HG02852 (cell line): ENCODE results near the gene HYAL3.
A peak's percentile ranks its signal among the peaks of the same experiment; 100 is the strongest.
"Not testable (repeated sequence)": the region's sequence is repeated elsewhere in the genome, so short reads cannot be mapped to it uniquely, and the experiment has no call there.

Experiments
- ATAC-seq: cut with Tn5 transposase; IDR thresholded peaks from one replicate; pipeline ENCODE4 v1.9.1; 2021; ENCODE audit warnings: mild to moderate bottlenecking, moderate library complexity; ENCODE audit not compliant: unreplicated experiment

HYAL3 gene

DNA sequence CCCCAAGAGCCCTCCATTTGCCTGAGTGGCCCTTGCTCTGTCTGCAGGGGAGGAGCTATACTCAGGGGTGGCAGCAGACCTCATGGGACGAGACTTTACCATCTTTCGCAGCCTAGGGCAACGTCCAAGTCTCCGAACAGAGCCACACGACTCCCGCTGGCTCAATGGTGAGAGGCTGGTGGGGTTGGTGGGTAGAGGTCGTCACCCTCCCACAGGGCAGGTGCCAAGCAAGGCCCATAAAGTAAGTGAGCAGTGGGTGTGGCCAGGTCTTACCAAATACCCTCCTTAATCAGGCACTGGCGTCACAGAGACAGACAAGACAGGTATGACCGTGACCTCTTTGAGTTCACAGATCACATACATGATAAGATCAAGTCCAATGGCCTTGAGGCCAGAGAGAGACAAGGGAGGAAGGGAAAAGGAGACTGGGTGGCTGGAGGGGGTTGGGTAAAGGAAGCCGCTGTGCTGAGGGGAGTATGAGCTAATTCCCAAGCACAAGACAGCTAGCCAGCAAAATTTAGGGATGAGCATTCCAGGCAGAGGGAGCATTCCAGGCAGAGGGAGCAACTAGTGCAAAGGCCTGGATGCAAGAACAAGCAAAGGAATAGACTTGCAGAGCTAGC, 27.8 kb downstream of the HYAL3 start:
- ATAC-seq = no peak

DNA sequence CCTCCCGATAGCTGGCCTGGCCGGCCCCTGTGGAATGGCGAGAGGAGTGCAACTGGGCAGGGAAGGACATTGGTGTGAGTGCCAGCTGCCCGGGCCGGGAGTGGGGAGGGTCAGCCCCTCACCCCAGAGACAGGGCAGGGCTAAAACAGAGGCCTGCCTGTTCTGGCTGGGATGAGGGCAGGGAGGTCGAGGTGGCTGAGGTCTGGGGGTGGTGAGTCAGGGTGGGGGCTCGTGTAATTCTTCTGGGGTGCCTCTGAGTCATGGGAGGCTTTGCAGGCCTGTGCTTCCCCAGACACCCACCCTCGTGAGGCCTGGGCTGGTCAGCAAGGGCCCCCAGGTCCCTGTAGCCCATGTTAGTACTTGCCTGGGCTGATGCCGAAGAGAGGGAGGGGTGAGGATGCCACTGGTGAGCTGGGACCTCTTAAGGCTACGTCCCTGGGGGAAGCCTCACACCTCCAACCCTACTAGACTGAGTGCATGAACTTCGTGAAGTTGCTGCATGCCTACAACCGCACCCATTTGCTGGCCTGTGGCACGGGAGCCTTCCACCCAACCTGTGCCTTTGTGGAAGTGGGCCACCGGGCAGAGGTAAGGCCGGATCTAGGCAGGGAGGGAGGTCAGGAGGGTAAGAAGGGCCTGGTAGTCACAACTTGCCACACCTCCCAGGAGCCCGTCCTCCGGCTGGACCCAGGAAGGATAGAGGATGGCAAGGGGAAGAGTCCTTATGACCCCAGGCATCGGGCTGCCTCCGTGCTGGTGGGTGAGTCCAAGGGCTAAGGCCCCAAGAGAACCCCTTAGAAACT, 28.6 kb downstream of the HYAL3 start:
- no peak for ATAC-seq

- ATAC-seq = no peak
These were observed 29.2 kb downstream of the HYAL3 start for GRCh38 chr3:50269977-50270413.

DNA sequence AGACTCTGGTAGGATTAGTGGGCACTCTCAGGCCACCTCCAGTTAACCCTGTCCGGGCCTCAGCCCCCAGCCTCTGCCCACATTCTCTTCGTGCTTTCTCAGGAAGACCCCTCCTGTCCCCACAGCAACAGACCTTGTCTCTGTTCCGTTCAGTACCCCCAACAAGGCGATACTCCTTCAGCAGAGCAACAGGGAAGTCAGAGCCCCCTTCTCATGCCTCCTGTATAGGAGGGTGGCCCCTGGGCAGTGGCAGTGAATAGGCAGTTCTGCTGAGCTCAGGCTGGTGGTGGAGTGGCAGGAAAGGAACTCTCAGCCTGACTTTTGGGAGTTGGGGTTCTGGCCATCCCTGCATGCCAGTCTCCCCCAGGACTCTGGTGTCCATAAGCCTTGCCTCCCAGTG, 29.7 kb downstream of the HYAL3 start:
- no peak for ATAC-seq

DNA sequence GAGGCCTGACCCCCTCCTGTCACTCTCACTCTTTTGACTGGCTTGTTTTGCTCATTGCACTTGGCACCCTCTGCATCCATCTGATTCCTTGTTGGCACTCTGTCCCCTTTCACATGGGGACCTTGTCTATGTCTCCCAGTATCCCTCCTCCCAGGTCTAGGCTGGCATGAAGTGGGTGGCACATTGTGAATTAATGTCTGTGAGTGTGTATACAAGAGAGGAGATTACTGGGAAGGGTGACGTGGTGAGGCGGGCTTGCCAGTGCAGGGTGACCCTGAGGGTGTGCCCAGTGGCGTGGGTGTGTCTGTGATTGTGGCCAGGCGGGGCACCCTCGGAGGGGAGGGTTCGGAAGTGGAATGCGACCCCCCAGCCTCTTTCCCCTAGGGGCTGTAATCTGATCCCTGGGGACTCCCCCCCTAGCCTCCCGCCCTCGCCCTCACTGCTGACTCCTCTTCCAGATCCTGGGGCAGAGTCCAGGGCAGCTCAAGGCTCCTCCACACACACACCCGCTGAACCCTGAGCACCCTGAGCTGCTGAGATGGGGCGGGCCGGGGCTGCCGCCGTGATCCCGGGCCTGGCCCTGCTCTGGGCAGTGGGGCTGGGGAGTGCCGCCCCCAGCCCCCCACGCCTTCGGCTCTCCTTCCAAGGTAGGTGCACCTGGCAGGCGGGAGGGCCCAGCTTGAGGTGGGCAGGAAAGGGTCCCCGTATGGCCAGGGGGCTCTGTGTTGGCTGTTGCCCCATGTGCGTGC, 30.3 kb downstream of the HYAL3 start, which contains the start of gene SEMA3B:
Gene SEMA3B, plus strand, starts transcription at position 445 of the 749 bp plus-strand sequence. Its CDS starts 94 bp downstream, at position 539.
- no peak for ATAC-seq

DNA sequence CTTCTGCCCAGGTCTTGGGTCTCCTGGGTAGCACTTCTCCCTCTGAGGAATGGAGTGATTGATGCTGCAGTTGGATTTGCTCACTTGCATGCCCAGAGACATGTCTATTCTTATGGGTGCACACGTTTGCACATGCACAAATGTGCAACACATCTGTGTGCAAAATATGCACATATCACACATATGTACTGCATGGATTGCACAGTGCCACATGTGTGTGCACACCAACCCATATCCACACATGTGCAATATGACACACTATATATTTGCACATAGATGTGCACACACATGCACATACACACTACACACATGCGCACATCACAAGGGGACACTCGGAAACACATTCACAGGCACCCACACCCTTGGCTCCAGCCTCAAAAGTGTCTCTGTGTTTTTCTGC, 30.9 kb downstream of the HYAL3 start:
- no peak for ATAC-seq

DNA sequence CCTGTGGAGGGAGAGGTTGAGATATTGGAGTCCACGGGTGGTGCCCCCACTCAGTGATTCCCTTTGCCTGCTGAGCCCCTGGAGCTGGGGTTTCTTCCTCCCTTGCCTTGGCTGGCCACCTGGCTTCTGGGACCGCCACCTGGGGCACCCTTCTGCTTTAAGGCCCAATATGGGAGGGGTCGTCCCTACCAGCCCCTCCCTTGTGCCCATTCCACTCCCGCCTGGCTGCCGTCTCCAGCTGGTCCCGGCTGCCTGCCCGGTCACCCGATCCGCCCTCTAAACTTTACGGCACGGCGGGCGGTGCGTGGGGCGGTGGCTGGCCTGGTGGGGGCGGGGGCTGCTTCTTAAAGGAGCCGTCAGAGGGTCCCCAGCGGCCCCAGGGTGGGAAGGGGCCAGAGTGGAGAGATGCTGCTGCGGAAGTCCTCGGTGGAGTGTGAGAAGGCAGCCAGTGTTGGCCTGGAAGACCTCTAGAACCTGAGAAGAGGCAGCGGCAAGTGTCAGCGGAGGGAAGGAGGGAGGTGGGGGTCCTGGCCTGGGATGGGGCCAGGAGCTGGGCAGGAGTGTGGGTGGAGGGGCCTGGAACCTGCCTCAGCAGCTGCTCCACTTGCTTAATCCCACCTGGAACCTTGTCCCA, 31.8 kb downstream of the HYAL3 start:
- ATAC-seq = no peak

- ATAC-seq = no peak
These were observed 32.4 kb downstream of the HYAL3 start for GRCh38 chr3:50266836-50267235.

- ATAC-seq = no peak
These were observed 33.2 kb downstream of the HYAL3 start for GRCh38 chr3:50266017-50266416.

DNA sequence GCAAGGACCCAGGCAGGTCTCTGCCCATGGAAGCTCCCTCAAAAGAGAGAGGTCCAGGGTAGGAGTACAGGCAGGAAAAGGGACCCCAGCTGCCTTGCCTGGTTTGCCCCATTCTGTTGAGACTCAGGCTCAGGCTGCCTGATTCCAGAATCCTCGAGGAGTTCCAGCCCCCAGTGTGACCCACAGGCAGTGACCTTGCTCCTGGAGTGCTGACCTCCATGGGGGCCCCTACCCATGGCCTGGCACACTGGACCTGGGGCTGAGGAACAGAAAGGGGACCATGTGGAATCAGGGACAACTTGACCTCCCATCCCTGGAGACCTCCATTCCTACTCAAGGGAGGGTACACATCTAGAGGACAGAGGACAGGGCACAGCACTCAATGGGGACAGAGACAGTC, 33.6 kb downstream of the HYAL3 start:
- ATAC-seq = no peak

GRCh38 chr3:50264964-50265485, 34.2 kb downstream of the HYAL3 start:
- no peak for ATAC-seq

- ATAC-seq = no peak
These were observed 34.7 kb downstream of the HYAL3 start for GRCh38 chr3:50264383-50264963.

DNA sequence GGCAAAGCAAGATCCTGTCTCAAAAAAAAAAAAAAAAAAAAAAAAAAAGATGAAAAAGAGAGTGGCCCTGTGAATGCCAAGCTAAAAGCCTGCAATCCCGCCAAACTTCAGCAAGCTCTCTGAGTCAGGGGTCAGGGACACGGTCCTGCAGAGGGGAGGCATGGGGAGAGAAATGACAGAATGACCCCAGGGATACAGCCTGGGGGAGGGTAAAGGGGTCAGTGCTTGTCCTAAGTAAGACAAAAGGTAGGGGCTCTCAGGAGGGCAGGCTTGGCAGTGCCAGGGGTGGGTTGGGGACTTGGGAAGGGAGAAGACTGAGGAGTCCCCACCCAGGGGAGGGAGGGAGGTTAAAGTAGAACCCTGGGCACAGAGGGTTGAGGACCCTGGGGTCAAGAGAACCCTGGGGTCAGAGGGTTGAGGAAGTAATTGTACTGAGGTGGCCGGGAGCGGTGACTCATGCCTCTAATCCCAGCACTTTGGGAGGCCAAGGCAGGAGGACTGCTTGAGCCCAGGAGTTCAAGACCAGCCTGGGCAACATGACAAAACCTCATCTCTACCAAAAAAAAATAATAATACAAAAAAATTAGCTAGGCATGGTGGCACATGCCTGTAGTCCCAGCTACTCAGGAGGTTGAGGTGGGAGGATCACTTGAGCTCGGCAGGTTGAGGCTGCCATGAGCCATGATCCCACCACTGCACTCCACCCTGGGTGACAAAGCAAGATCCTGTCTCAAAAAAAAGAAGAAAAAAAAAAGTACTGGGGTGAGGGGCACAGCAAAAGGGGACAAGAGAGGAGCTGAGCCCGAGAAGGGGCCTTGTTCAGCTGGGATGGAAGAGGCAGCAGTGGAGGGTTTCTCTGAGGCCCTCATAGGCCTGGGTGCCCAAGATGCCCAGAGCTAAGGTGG, 35.5 kb downstream of the HYAL3 start:
- no peak for ATAC-seq

DNA sequence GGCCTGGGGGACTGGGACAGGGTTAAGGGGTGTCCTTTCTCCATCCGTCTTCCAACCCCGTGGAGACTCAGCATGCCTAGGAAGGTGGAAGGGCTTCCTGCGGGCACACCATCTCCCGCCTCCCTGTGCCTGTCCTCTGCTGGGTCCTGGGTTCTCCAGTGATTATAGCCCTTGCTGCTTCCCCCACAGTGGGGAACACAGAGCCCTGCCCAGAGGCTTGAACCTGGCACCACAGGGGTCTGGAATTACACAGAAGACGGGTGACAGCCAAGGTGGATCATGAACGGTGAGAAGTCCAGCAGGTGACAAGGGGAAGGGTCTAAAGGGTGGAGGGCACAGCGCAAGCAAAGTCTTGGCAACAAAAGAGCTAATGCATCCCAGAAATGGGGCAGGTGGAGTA, 36.4 kb downstream of the HYAL3 start:
- no peak for ATAC-seq

DNA sequence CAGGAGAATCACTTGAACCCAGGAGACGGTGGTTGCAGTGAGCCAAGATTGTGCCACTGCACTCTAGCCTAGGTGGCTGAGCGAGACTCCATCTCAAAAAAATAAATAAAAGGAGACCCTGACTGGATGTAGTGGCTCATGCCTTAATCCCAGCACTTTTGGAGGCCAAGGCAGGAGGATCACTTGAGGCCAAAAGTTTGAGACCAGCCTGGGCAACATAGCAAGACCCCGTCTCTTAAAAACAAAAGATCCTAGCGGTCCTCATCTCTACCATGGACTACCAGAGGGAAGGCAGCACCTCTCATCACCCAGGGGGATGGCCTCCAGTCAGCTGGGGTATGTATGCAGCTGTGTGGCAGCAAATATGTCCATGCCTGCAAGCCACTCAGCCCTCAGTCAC, 37.0 kb downstream of the HYAL3 start:
- ATAC-seq = not testable (repeated sequence)

- ATAC-seq = no peak
These were observed 37.7 kb downstream of the HYAL3 start for GRCh38 chr3:50261505-50261904.

DNA sequence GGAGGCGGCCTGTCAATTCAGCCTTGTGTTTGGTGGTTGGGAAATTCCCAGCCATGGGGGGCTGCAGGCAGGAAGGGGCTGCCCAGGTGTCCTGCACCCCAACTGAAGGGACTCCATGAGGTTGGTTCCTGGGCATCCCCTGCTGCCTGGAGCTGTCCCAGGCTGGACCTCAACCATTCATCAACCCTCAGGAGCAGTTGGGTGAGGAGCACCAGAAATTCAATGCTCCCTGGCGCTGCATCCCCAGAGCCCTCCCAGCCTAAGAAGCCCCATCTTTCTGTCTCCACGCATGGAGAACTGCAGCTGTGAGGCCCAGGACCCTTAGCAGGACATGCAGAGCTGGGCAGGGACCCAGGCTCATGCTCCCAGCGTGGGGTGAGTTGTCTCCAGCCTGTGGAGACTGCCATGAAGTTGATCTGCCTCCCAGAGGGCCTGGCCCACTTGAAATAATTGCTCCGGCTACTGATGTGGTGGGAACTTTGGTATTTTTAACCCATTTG, 38.2 kb downstream of the HYAL3 start:
- no peak for ATAC-seq

DNA sequence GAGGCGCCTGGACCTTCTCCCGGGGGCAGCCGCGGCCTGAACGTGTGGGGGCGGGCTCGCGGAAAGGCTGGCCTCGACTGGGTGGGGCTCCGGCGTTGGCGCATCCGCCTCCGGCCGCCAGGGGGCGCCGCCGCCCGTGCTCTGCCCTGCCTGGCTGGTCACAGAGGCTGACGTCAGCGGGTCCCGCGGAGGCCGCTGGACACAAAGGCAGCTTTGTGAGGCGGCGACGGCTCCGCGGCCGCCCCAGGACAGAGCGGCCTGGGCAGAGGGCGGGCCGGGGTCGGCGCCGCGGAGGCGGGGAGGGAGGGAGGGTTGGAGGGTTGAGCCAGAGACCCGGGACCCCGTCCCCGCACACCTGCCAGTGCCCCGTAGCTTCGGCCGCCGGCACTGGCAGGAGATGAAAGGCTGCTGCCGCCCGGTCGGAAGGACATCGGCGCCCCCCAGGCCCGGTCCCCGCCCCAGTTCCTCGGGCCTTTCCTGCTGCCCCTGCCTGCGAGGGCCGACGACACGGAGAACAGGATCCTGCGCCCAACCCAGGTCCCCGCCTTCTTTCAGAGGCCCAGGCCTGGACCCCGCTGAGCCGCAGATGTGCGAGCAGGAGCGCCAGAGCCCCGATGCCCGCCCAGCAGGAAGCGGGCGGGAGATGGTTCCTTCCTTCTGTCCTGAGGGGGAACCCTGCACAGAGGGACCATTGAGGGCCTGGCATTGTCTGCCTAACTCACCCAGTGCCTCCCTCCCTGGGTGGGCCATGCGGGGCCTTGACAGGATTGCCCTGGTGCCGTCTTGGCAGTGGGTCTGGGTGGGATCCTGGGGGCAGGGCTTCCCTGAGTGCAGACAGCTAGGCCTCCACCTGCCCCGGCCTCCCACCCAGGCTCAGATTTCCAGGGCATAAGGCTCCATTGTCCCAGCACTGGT, 38.9 kb downstream of the HYAL3 start:
- ATAC-seq = peak; percentile 84
